ENCODE results near the gene MLANA. TPM values are rescaled to one million over a fixed set of nuclear protein-coding genes. Genes with fewer than 3 reads are reported as not detected.

The MLANA gene
- total RNA-seq, 1 donor from 2014 or later = not detected

- Histone ChIP-seq H4K20me1 (ENCODE audit: low read depth) (no peaks in the 10 kb centered on the region), H3K9me3 (ENCODE audit: low read depth) (no peaks in the 10 kb centered on the region), H3K4me3 (no peak overlapping the region), H3K4me2 (no peak overlapping the region), H3K79me2 (ENCODE audit: low read depth) (no peaks in the 10 kb centered on the region), H3K27me3 (no peaks in the 10 kb centered on the region), H3K36me3 (no peaks in the 10 kb centered on the region), H3F3A (ENCODE audit: low read depth) (no peaks in the 10 kb centered on the region), H3K4me1 (peaks cover 16% of the 10 kb centered on the region), H3K9ac (no peak overlapping the region), H3K27ac (no peak overlapping the region), H2AFZ (replicated peaks) (no peak overlapping the region)
- DNase-seq (ENCODE audit: low spot score) = no peak
- Mint-ChIP-seq H3K9me3 (no peaks in the 10 kb centered on the region), H3K4me1 (peaks cover 22% of the 10 kb centered on the region), H3K4me3 (no peak overlapping the region), H3K27me3 (ENCODE audit: insufficient read depth, low read depth) (peaks cover 3% of the 10 kb centered on the region), H3K36me3 (no peaks in the 10 kb centered on the region), H3K27ac (no peak overlapping the region)
- no peak for TF ChIP-seq EZH2 (IDR thresholded peaks at IDR 0.05)
- TF ChIP-seq, protein P1, sequence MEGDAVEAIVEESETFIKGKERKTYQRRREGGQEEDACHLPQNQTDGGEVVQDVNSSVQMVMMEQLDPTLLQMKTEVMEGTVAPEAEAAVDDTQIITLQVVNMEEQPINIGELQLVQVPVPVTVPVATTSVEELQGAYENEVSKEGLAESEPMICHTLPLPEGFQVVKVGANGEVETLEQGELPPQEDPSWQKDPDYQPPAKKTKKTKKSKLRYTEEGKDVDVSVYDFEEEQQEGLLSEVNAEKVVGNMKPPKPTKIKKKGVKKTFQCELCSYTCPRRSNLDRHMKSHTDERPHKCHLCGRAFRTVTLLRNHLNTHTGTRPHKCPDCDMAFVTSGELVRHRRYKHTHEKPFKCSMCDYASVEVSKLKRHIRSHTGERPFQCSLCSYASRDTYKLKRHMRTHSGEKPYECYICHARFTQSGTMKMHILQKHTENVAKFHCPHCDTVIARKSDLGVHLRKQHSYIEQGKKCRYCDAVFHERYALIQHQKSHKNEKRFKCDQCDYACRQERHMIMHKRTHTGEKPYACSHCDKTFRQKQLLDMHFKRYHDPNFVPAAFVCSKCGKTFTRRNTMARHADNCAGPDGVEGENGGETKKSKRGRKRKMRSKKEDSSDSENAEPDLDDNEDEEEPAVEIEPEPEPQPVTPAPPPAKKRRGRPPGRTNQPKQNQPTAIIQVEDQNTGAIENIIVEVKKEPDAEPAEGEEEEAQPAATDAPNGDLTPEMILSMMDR (IDR thresholded peaks at IDR 0.05) = no peak
- TF ChIP-seq EZH2phosphoT487 (IDR thresholded peaks at IDR 0.05) = no peak
Measured at GRCh38 chr9:5951686-5952211, 61.1 kb downstream of the MLANA start.

DNA sequence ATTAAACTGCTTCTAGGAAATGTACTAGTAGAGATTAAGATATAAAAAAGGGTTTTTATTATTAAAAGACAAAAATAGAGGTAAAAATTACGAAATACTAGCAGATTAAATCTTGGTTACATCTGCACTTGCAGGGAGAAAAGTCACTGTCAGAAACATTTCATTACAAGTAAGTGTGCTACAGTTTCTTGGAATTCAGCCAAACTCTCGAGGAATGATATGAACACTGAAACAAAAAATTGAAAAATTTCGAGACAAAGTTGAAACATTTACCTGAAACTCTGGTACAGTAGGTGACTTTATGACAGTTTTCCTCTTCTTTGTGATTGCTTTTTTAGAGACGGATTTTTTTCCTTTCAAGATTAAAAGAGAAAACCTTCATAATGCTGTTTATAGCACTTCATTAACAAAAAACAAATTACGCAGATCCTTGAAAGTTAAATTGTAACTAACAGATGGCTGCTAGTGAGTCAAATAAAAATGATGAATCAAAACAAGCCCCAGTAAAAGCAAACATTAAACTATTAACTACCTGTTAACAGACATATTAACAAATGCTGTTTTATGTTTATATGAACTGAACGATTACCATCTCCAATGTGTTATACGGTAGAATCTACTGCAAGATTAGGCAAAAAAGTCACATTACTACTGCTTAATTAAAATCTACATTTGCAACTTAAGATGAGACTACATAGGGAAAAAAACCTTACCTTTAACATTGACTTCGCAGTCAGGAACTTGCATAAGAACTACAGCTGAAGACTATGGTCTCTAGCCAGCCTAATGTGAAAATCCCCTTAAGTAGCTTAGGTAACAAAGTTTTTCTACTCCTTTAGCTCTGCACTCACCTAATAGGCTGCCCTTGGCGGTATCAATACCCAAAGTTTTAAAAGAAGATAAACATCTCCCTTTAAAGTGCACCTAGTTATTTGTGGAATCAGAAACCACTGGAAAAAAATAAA lies 63.3 kb downstream of the MLANA start:
- H3K4me1 ChIP-seq = peaks cover 7% of the 10 kb centered on the region
- no peak overlapping the region for H3K27ac ChIP-seq
- no peaks in the 10 kb centered on the region for H3K9me3 ChIP-seq (ENCODE audit: low read depth)
- H3K4me3 ChIP-seq = no peak overlapping the region
- H2AFZ ChIP-seq (replicated peaks) = no peak overlapping the region
- no peak overlapping the region for H3K4me2 ChIP-seq
- H4K20me1 ChIP-seq (ENCODE audit: low read depth) = peaks cover 3% of the 10 kb centered on the region
- H3F3A ChIP-seq (ENCODE audit: low read depth) = no peaks in the 10 kb centered on the region
- H3K36me3 ChIP-seq = no peaks in the 10 kb centered on the region
- no peak overlapping the region for H3K27ac Mint-ChIP-seq
- H3K4me1 Mint-ChIP-seq = peaks cover 9% of the 10 kb centered on the region
- no peaks in the 10 kb centered on the region for H3K36me3 Mint-ChIP-seq
- DNase-seq (ENCODE audit: low spot score) = no peak
- H3K27me3 ChIP-seq = no peaks in the 10 kb centered on the region
- H3K79me2 ChIP-seq (ENCODE audit: low read depth) = no peaks in the 10 kb centered on the region
- TF ChIP-seq EZH2 (IDR thresholded peaks at IDR 0.05) = no peak
- TF ChIP-seq EZH2phosphoT487 (IDR thresholded peaks at IDR 0.05) = no peak
- TF ChIP-seq, protein P1 (IDR thresholded peaks at IDR 0.05) = no peak
- H3K9ac ChIP-seq = no peak overlapping the region
- H3K9me3 Mint-ChIP-seq = no peaks in the 10 kb centered on the region
- H3K4me3 Mint-ChIP-seq = no peak overlapping the region
- peaks cover 3% of the 10 kb centered on the region for H3K27me3 Mint-ChIP-seq (ENCODE audit: insufficient read depth, low read depth)

DNA sequence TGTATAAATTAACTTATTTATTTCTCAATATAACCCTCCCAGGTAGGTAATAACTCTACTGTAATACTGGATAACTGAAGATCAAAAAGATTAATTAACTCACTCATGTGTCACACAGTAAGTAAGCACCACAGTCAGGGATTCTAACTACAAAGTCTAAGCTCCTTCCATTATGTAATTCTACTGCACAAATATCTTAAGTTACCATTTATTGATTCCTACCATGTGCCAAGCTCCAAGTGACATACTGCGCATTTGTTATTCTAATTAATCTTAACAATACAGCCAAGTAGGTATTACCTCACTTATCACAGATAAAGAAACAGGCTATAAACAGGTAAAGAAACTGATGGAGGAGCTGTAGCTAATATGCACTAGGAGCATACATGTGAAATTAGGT lies 66.5 kb downstream of the MLANA start:
- Mint-ChIP-seq H3K4me1 (no peaks in the 10 kb centered on the region), H3K9me3 (no peaks in the 10 kb centered on the region), H3K36me3 (no peaks in the 10 kb centered on the region), H3K4me3 (no peak overlapping the region), H3K27me3 (ENCODE audit: insufficient read depth, low read depth) (no peaks in the 10 kb centered on the region), H3K27ac (no peak overlapping the region)
- H3K79me2 ChIP-seq (ENCODE audit: low read depth) = no peaks in the 10 kb centered on the region
- no peaks in the 10 kb centered on the region for H3K36me3 ChIP-seq
- no peak for TF ChIP-seq EZH2 (IDR thresholded peaks at IDR 0.05)
- no peak for TF ChIP-seq EZH2phosphoT487 (IDR thresholded peaks at IDR 0.05)
- TF ChIP-seq, protein P1 (IDR thresholded peaks at IDR 0.05) = no peak
- DNase-seq (ENCODE audit: low spot score) = no peak
- H3K4me1 ChIP-seq = no peaks in the 10 kb centered on the region
- H2AFZ ChIP-seq (replicated peaks) = no peak overlapping the region
- no peak overlapping the region for H3K4me2 ChIP-seq
- H3K27ac ChIP-seq = no peak overlapping the region
- no peaks in the 10 kb centered on the region for H3K9me3 ChIP-seq (ENCODE audit: low read depth)
- no peak overlapping the region for H3K9ac ChIP-seq
- H3F3A ChIP-seq (ENCODE audit: low read depth) = no peaks in the 10 kb centered on the region
- peaks cover 3% of the 10 kb centered on the region for H4K20me1 ChIP-seq (ENCODE audit: low read depth)
- H3K4me3 ChIP-seq = no peak overlapping the region
- no peaks in the 10 kb centered on the region for H3K27me3 ChIP-seq

Data from neural progenitor cell (in vitro differentiated cells).